SK-N-MC (cell line): ENCODE measurements around the gene MYH2.

ENCODE experiments used
- DNase-seq: peaks from one replicate; pipeline ENCODE4 v3.0.0-alpha.2; 2011; ENCODE audit warnings: low read depth, low spot score
- H3K27ac ChIP-seq: fragments of 200-600 bp; sonication (generic); 2 replicates; pipeline ENCODE4 v1.5.1; 2016; ENCODE audit warnings: mixed run types
- H3K36me3 ChIP-seq: fragments of 200-600 bp; sonication (generic); 2 replicates; pipeline ENCODE4 v1.6.1; 2017; ENCODE audit warnings: antibody characterized with exemption, low read length, mixed read lengths; ENCODE audit not compliant: insufficient read depth
- H3K4me3 ChIP-seq: fragments of 200-600 bp; sonication (generic); 2 replicates; pipeline ENCODE4 v1.5.1; 2016
- H3K9ac ChIP-seq: fragments of 200-600 bp; sonication (generic); 2 replicates; pipeline ENCODE4 v1.8.0; 2017; ENCODE audit warnings: mixed run types, mixed read lengths; ENCODE audit not compliant: insufficient read length
- H3K9me3 ChIP-seq: fragments of 200-600 bp; sonication (generic); 2 replicates; pipeline ENCODE4 v1.6.1; 2017; ENCODE audit warnings: low read depth, mild to moderate bottlenecking, antibody characterized with exemption, low read length, moderate library complexity, mixed read lengths
- EZH2 ChIP-seq: fragments of 200-600 bp; sonication (generic); IDR thresholded peaks from one replicate; pipeline ENCODE4 v1.6.1; 2017; ENCODE audit warnings: antibody characterized with exemption
- FOXP2 ChIP-seq: optimal IDR thresholded peaks from 2 replicates; pipeline ENCODE3; 2011; ENCODE audit warnings: mild to moderate bottlenecking, moderate library complexity; ENCODE audit not compliant: insufficient read depth; ENCODE audit errors: extremely low read length, control extremely low read depth
- POLR2AphosphoS5 ChIP-seq: IDR thresholded peaks from 2 replicates; pipeline ENCODE4 v1.6.1; 2012; ENCODE audit warnings: mild to moderate bottlenecking, low read depth, low read length, borderline replicate concordance

MYH2 gene

DNA sequence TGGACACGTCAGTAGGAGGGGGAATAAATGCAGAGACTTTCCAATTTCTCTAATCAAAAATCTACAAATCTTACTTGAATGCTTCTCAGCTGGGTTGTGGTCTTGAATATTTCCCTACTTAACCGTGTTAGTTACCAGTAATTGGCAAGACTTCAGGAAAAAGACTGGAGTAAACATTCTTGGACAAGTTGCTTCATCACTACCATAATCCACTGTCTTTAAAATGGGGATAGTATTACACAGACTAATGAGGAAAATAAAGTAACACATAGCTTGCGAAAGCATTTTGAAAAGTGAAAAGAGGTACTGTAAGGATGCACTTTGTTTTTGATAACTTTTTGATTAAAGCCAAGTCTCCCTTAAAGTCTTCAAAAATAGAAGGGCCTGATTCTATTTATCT is 49.5 kb downstream of the MYH2 start:
- no peak overlapping the region for H3K9ac ChIP-seq
- no peak for DNase-seq
- no peaks in the 10 kb centered on the region for H3K36me3 ChIP-seq
- H3K4me3 ChIP-seq, result no peak overlapping the region
- H3K9me3 ChIP-seq, result no peaks in the 10 kb centered on the region
- H3K27ac ChIP-seq, result no peak overlapping the region
- TF ChIP-seq EZH2, result no peak
- no peak for TF ChIP-seq POLR2AphosphoS5
- TF ChIP-seq FOXP2, result no peak

DNA sequence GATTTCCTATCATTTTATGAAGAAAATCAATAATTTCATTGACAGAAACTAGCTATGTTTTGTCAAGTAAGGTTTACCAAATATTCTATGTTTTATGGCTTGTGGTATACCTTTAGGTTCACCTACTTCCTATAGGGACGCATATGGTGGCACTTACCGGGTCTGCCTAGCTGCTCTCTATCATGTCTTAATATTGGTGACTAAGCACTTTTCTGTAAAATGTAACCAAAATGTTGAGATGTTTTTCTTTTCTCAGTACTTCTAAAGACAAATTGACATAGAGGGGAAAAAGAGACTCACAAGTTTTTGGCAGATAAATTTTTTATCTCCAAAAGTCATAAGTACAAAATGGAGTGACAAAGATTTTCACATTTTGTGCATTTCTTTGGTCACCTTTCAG is 57.5 kb downstream of the MYH2 start:
- H3K4me3 ChIP-seq, result no peak overlapping the region
- H3K36me3 ChIP-seq, result no peaks in the 10 kb centered on the region
- DNase-seq, result no peak
- no peak overlapping the region for H3K27ac ChIP-seq
- TF ChIP-seq FOXP2, result no peak
- no peak overlapping the region for H3K9ac ChIP-seq
- no peaks in the 10 kb centered on the region for H3K9me3 ChIP-seq

DNA sequence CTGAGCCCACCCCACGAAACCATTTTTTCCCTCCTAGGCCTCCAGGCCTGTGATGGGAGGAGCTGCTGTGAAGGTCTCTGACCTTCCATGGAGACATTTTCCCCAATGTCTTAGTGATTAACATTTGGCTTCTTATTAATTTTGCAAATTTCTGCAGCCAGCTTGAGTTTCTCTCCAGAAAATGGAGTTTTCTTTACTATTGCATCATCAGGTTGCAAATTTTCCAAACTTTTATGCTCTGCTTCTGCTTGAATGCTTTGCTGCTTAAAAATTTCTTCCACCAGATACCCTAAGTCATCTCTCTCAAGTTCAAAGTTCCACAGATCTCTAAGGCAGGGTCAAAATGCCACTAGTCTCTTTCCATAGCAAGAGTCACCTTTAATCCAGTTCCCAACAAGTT is 67.2 kb downstream of the MYH2 start:
- Histone ChIP-seq H3K9me3 (no peaks in the 10 kb centered on the region), H3K36me3 (no peaks in the 10 kb centered on the region), H3K27ac (no peak overlapping the region), H3K4me3 (no peak overlapping the region), H3K9ac (no peak overlapping the region)
- DNase-seq, result no peak
- TF ChIP-seq FOXP2 (no peak), POLR2AphosphoS5 (no peak), EZH2 (no peak)

DNA sequence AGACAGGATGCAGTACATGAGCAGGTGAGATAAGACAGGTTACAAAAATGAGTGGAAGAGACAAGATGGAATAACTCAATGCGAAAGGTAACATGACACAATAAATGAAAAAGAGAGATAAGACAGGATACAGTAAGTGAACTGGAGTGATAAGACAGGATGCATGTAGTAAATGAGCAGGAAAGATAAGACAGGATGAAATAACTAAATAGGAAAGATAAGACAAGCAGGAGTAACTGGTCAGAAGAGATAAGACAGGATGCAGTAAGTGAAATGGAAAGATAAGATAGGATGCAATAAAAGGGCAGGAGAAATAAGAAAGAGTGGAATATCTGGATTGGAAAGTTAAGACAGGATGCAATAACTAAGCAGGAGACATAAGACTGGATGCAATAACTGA is 71.8 kb downstream of the MYH2 start:
- DNase-seq, result no peak
- no peaks in the 10 kb centered on the region for H3K9me3 ChIP-seq
- no peaks in the 10 kb centered on the region for H3K36me3 ChIP-seq
- no peak for TF ChIP-seq FOXP2
- no peak for TF ChIP-seq POLR2AphosphoS5
- no peak for TF ChIP-seq EZH2
- H3K4me3 ChIP-seq, result no peak overlapping the region
- H3K27ac ChIP-seq, result no peak overlapping the region
- H3K9ac ChIP-seq, result no peak overlapping the region

DNA sequence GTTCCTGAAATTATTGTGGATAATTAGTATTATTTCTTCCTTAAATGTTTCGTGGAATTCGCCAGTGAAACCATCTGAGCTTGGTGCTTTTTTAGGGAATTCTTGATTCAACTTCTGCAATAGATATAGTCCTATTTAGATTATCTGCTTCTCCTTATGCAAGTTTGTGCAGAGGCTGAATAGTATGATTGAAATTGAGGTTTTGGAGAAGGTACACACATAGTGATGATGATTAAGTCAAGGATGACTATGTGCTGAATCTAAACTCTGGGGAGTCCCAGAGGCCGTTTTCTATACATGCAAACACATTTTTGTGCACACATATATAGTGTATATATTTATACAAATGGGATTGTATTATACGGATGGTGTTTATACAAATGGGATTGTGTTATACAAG is 74.9 kb downstream of the MYH2 start:
- TF ChIP-seq POLR2AphosphoS5 (no peak), FOXP2 (no peak), EZH2 (no peak)

DNA sequence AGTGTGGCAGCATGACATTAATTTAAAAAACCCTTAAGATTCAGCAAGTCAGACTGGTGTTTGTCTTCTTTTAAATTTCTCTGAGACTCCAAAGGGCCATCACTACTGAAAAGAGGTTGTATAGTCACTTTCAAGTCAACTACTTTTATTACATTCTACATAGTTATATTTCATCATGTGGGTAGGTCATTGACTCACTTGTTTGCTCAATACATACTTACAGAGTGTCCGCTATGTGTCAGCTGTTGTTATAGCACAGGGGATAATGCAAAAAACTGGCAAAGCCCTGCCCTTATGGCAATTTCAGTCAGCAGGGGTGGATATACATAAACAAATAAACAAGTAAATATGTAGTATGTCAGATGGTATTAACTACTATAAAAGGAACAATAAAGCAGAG is 77.6 kb downstream of the MYH2 start:
- DNase-seq, result no peak
- no peak overlapping the region for H3K27ac ChIP-seq
- no peak overlapping the region for H3K4me3 ChIP-seq
- H3K36me3 ChIP-seq, result no peaks in the 10 kb centered on the region
- TF ChIP-seq EZH2 (no peak), FOXP2 (no peak), POLR2AphosphoS5 (no peak)
- H3K9me3 ChIP-seq, result no peaks in the 10 kb centered on the region
- H3K9ac ChIP-seq, result no peak overlapping the region

More for the DNA sequence above, 74.9 kb downstream of the MYH2 start:
- DNase-seq, result no peak
- no peaks in the 10 kb centered on the region for H3K36me3 ChIP-seq
- H3K27ac ChIP-seq, result no peak overlapping the region
- no peak overlapping the region for H3K9ac ChIP-seq
- no peaks in the 10 kb centered on the region for H3K9me3 ChIP-seq
- H3K4me3 ChIP-seq, result no peak overlapping the region
